Middle frontal gyrus (tissue), 1 donor: Measurements from ENCODE around the gene KATNB1.

Source experiments
- DNase-seq: peaks from one replicate; pipeline ENCODE4 v3.0.0-alpha.2; 2015; ENCODE audit warnings: low spot score; ENCODE audit errors: extremely low spot score

Gene KATNB1

DNA sequence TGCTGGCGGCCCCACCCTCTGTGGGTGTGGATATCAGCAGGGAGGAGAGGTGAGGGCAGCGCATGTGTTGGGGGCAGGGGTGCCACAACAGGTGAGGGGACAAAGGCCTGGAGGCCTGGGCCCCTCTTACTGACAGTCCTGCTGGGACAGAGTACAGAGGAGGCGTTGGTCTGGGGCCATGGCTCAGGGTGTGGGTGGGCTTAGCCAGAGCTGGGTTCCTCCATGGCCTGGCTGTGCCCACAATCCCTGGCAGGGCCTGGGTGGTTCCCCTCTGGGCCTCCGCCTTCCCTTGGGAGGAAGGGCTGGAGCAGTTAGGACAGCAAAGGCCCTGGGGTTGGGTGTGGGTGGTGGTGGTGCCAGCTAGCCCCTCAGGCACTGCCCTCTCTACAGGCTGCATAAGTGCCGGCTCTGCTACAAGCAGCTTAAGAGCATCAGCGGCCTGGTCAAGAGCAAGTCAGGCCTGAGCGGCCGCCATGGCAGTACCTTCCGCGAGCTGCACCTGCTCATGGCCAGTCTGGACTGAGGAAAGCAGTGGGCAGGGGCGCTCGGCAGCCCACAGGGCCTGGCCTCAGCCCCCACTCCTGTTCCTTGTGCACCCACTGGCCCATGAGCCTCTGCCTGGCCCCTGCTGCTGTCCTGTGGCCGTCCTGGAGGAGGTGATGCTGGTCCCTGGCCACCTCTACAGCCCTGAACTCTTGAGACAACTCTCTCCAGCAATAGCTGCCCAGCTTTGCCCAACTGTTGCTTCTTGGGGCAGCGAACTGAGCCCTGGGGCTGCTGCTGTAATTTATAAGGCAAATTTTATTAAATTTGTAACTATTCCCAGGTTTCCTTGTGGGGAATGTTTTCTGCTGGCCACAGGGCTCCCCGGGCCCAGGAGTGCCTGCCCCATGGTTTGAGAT is 21.1 kb downstream of the KATNB1 start:
- no peak for DNase-seq

DNA sequence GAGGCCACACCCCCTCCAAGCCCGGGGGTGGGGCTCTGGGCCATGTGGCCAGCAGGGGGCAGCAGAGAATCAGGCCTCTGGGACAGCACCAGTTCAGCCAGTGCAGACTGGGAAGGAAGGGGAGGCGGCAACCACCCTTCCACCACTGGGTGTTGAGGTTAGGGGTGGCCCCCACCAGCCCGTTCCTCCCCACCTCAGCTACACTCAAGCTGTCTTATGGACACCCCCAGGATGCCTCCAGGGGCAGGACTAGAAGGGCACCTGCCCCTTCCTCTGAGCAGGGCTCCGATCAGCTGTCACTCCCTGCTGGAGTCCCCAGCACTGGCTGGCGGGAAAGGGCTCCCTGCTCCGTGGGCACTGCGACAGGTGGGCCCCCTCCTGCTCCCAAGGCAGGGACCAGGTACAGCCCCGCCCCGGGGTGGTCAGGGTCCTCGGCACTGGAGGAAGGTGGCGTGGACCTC is 21.8 kb downstream of the KATNB1 start:
- DNase-seq: peak; percentile 72

DNA sequence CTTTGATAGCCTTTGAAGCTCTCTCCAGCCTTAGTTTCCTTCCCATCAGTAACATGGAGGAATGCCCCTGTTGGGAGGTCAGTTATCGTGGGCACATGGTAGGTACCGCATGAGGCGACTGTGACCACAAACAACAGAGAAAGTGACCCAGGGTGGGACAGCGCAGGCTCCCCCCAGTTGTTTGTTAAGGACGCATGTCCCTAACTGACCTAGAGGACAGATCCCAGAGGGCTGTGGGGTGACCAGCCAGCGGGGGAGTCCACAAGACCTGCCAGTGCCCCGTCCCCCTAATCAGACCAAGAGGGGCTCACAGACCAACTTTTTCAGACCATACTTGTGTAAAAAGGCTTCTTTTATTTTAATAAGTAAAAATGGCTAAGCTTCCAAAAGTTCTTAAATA is 22.3 kb downstream of the KATNB1 start:
- no peak for DNase-seq

DNA sequence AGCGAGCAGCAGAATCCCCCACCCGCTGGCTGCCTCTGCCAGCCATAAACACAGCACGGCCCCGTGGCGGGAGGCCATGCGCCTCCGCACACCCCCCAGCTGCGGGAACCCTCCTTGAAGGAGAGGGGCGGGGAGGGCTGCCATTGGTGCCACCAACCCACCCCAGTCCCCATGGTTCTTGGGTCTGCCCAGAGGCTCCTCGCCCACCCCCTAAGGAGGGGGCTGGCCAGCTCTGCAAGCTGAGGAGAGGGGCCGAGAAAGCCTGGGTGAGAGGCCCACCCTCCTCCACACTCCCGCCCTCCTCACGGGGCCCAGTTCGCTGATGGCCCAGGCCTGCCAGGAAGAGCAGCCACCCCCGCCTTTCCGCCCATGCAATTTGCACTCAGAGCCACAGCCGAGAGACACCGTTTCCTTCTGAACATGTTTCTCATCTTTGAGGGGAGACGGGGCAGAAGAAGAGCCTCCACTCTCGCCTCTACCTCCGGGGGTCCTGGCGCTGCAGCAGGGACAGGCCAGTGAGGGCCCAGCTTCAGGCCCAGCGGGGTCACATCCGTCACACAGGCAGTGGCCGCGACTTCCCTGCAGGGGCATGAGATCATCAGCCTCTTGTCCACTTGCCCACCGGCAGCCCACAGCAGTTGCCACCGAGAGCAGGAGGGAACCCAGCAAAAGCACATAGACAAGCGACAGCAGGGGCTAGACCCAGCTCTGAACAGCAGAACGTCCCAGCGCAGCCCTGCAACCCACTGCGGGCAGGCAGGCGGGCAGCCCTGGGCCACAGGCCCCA is 23.0 kb downstream of the KATNB1 start:
- DNase-seq: no peak

DNA sequence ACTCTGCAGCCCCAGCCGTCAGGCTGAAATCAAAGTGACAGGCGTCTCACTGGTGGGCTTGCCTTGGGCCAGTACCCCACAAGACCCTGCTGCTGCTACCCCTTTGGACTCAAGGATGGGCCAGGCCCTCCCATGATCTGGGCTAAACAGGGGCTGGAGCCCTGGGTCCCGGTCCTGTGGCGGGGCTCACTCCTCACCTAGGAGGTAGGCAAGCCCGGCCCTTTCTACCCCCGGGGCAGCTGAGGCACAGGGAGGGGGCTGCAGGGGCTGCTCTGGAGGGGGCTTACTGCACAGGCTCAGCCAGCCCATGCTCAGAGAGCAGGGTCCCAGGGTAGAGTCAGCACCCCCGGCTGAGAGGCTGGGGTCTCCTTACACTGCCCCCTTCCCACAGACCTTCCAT is 23.6 kb downstream of the KATNB1 start:
- no peak for DNase-seq

DNA sequence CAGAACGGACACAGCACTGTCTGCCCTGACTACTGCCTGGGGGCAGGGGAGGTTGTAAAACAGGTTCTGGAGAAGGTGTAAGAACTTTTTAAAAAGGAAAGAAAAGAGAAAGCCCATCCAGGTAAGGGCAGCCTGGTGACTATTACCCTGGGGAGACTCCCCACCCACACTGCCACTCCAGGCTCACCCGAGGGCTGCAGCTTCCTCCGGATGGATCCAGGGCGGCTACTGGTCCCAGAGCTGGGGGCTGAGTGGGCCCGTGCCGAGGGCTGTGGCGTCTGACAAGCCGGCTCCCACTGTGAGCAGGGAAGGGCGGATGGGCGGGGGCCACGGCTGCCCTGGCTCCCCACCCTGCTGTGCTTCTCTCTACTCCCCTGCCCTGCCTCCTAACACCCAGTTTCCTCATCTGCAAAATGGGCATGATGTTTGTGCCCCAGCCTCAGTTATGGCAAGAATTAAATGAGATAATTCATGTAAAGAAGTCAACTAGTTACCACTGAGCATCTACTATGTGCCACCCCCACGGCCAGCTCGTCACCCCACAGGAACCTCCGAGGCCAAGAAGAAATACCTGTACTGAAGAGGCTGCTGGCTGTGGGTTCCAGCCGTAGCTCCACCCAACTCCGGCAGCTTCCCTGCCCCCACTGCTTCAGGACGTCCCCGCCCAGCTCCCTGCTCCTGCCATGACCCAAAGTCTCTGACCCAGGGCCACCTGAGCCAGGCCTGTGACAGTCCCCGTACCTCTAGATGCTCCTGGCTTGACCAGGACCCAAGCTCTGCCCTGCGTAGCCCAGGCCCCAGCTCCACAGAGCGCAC is 24.2 kb downstream of the KATNB1 start:
- DNase-seq: no peak

DNA sequence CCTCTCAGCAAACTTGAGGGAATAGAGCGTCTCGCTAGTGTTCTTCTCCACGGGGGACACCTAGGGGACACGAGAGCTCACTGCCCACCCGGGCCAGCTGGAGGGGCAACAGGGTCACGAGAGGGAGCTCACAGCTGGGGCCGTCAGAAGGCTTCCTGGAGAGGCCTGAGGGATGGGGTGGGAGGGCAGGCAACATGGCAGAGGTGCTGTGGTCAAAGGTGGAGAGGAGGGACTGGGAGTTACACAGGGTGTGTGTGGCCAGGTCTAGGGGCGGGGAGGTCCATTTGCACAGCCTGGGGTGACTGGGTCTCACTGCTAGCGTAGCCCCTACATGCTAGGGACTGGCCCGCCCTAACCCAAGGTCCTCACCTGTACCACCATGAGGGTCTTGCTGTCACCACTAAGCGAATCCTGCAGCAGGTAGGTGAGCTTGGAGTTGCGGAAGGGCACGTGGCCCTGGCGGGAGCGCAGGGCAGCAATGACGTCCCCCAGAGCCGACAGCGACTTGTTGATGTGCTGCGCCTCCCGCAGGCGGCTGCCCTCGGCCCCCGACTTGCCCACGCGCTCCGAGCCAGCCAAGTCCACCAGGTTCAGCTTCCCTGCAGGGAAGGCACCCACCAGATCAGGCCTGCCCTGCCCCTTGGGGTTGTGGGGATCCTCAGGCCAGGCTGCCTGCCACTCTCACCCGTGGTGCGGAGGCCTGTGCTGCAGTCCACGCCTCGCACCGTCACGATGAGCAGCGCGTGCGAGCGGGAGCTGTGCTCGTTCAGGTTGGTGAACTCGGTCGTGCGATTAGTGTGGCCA is 25.0 kb downstream of the KATNB1 start:
- DNase-seq: no peak

DNA sequence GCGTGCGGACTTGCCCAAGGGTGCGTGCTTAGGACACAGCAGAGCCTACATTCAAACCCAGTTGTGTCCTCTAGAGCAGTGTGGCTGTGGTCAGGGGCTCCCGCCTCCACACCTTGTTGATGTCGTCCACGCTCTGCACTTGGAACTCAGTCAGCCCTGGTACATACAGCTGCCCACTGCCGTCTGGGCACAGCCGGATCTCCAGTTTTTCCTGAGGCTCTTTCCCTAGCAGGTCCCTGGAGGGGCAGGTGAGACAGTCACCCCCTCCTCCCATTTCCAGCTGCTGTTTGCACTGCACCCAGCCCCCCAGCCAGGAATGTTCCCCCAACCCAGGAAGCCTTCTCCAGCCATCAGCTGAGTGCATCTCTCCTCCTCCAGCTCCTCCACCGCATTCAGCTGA is 25.7 kb downstream of the KATNB1 start:
- no peak for DNase-seq

DNA sequence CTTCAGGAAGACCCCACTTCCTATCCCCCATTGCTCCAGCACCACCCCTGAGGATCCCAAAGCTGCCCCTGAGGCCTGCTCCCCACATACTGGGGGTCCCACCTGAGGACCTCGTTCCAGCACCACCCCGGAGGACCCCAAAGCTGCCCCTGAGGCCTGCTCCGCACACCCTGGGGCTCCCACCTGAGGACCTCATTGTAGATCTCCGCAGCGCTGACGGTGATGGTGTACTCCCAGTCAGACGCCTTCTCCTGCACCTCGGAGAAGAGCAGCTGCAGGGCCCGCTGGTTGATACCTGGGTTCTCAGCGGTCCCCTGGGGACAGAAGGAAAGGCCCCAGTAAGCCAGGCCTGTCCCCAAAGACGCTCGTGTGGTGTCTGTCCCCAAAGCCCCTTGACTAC is 26.4 kb downstream of the KATNB1 start:
- no peak for DNase-seq

DNA sequence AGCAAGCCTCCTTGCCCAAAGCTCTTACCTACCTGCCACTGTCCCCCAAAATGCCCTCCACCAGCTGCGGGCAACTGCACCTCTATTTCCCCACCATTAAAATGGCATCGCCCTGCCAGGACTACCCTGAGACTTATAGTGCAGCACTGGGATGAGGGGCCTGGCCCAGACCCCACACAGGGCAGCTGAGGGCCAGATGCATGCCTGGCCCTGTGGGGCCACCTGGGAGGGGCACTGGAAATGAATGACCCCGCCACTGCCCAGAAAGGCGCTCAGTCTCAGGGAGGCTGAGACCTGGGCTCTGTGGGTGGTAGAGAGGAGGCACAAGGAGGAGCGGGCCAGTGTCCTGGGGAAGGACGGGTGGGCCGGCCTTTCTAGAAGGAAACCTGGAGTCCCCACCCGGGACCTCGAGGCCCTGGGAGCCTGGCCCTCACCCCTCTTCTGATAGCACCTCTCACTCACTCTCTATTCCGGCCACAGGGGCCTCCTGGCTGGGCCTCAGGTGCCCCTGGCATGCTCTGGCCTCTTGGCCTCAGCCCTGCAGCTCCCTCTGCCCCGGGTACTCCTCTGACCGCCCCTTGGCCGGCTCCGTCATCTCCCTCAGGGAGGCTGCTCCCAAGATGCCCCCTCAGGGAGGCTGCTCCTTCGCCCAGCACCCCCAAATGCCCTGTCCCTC is 26.9 kb downstream of the KATNB1 start:
- DNase-seq: no peak

DNA sequence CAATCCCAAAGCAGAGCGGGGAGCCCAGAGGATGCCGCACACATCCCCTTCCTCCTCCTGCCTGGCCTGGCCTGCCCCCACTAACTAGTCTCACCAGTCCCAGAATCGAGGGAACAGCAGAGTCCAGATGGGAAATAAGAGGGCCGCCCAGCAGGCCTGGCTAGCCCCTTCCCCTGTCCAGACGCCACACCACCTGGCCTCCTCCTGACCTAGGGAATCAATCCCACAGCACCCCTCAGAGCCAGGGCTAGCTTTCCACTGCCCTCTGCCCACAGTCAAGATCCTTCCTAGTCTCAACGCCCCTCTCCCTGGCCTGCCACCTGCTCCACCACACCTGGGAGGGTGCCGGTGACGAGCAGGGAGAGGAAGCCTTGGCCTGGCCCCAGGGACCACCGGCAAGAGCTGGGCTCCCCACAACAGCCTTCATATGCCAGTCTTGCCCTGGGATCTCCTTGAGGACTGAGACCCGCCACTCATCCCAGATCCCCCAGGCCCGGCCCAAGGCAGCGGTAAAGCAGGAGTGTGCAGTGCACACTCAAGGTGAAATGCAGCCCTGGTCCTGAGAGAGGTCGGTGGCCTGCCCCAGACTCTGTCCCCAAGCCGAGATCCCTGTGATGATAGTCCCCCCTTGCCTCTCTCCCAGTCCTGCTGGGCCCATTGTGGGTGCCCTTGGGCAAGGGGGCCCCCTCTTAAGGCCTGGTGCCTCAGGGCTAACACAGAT is 27.9 kb downstream of the KATNB1 start:
- no peak for DNase-seq

DNA sequence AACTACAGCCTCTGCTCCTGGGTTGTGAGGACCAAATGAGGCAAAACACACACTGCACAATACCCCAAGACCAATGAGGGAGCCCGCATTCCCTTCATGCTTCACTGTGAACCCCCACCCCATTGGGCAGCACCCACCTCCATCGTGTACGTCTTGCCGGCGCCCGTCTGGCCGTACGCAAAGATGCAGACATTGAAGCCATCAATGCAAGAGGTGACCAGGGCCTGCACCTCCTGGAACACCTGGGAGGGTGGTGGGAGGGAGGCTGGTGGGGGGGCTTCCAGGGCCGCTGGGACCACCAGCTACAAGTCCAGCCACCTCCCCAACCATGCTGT is 28.4 kb downstream of the KATNB1 start:
- no peak for DNase-seq

DNA sequence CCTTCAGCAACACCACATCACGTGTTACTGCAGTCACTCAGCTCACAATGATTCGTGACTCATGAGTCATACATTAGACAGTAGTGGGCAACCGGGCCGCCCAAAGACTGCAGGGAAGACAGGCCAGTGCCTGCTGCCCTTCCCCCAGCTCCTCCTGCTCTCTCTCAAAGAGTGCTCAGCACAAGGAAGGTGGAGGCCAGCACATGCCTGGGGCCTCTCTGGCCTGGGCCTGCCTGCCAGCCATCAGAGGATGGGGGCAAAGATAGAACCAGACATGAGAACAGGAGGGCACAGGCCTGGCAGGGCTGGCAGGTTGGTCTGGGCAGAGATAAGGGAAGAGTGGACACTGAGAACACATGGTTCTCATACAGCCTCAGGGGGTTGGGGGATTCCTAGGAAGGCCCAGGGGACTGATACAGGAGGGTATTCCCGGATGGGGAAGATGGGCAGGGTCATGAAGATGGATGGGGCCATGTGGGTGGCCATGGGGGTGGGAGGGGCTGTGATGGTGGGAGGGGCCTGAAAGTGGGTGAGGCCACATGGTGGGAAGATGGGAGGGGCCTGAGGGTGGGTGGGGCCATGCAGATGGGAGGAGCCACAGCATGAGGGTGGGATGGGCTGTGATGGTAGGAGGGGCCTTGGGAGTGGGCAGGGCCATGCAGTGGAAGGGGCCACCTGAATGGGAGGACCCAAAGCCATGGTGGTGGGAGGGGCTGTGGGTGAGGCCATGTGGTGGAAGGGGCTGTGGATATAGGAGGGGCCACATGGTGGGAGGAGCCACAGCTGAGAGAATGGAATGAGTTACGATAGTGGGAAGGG is 29.0 kb downstream of the KATNB1 start:
- no peak for DNase-seq

DNA sequence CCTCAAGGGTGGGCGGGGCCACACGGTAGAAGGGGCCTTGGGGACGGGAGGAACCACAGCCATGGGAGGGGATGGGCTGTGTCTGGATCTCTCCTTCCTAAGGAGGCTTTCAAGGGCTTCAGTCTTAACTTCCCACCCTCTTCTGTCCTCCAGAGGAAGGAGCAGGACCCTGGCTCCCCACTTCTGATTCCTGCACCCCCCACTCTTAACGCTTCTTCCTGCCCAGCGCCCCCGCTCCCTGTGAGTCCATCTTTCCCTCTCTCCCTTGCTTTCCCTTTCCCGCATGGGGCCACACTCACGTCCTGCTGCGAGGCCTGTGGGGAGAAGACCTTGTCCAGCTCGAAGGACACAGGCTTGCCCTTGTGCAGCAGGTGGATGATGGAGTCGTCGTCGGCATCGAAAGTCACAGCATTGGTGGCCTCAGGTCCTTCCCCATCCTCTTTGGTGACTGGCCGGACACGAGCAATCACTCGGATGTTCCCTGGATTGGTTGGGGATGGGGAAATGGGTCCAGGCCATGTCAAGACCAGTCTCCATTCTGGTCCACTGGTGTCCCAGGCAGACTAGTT is 29.7 kb downstream of the KATNB1 start:
- no peak for DNase-seq

DNA sequence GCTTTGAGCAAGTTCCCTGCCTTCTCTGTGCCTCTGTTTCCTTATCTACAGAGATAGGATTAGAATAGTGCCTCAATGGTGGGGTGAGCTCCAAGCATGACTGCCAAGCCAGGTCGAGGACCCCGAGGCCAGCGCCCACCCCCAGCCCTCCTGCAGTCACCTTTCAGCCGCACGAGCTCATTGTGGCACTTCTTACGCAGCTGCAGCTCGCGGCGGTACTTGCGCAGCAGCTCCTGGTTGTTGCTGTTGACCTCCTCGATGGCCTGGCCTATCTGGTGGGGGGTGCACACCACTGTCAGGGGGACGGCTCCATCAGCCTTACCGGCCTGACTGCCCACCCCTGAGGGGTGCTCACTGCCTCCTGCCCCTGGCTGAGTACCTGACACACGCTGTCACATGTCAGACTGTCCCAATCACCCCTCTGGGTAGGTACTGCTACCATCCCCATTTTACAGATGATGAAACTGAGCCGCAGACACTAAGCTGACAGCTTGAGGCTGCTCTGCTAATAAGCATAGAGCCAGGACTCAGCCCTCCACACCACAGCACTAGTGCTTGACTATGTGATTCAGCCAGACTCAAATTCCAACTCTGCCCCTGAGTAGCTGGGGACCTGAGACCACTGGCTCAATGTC is 31.3 kb downstream of the KATNB1 start:
- no peak for DNase-seq

DNA sequence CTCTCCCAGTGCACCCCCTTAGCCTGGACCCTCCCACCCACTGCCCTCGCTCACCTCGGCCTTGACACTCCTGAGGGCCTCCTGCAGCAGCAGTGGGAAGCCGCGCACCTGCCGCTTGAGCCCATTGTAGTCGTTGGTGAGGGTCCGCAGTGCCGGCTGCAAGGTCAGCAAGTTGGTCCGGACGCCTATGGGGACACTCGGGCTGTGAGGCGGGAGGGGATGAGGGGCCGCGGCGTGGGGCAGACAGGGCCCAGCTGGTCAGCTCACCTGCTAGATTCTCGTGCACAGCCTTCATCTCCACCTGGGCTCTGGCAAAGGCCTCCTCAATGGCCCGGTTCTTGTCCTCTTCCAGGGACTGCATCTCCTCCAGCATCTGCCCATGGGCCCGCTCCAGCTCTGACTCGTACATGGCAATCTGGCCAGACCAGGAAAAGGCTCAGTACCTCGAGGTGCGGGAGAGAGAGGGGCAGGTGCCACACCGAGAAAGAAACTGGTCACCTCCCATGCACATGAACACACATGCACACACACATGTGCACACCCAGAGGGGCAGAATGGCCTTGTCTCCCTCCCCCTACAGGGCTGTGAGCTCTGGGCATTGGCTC is 34.1 kb downstream of the KATNB1 start:
- no peak for DNase-seq

DNA sequence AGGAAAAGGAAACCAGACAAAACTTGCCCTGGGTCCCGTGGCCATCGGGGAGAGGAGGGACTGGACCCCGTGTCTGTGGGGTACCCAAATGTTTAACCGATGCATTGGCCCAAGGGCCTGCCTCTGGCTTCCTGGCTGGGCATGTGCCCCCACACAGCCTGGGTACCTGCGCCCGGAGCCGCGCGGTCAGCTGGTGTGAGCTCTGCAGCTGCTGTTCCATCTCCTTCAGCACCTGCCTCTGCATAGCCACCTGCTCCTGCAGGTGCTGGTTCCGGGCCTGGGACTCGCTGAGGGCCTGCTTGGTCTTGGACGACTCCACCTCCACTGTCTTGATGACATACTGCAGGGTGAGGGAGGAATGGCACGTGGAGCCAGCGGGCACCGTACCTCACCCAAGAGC is 34.8 kb downstream of the KATNB1 start:
- no peak for DNase-seq
